NCI-H82 treated with DMSO at 0.1 percent for 48 hours (cell line): Measurements from ENCODE around the gene ZNRF3.

Experiments used
- DNase-seq: peaks from one replicate; lab custom pipeline; 2025; ENCODE audit not compliant: unreplicated experiment; lab: John Stamatoyannopoulos, UW

Gene ZNRF3

GRCh38 chr22:29060251-29060869 is 177.0 kb downstream of the ZNRF3 start:
- DNase-seq = no peak

- DNase-seq = no peak
Measured at GRCh38 chr22:29060931-29061330, 177.6 kb downstream of the ZNRF3 start.

- no peak for DNase-seq
Measured at GRCh38 chr22:29061773-29062172, 178.4 kb downstream of the ZNRF3 start, which contains the start of gene C22orf31. Gene C22orf31 (minus strand): TSS chr22:29061831. CDS start chr22:29061792, 39 bp downstream.

GRCh38 chr22:29062286-29062821 is 179.0 kb downstream of the ZNRF3 start:
- no peak for DNase-seq

- no peak for DNase-seq
Measured at GRCh38 chr22:29065468-29066190, 182.3 kb downstream of the ZNRF3 start.

GRCh38 chr22:29069463-29069862 is 186.1 kb downstream of the ZNRF3 start:
- no peak for DNase-seq

- DNase-seq = no peak
Measured at GRCh38 chr22:29070490-29070889, 187.1 kb downstream of the ZNRF3 start.

GRCh38 chr22:29071261-29072045 is 188.1 kb downstream of the ZNRF3 start:
- DNase-seq = no peak

- DNase-seq = peak; percentile 42
Measured at GRCh38 chr22:29072193-29072978, 189.0 kb downstream of the ZNRF3 start.

GRCh38 chr22:29072979-29073617 is 189.7 kb downstream of the ZNRF3 start, which contains the start of gene KREMEN1:
Gene KREMEN1 (plus strand): TSS chr22:29073035. CDS start chr22:29073131, 96 bp downstream.
- no peak for DNase-seq

GRCh38 chr22:29073618-29074275 is 190.4 kb downstream of the ZNRF3 start:
- no peak for DNase-seq

- DNase-seq = no peak
Measured at GRCh38 chr22:29074276-29074772, 191.0 kb downstream of the ZNRF3 start.

GRCh38 chr22:29078036-29078868 is 194.9 kb downstream of the ZNRF3 start:
- no peak for DNase-seq

GRCh38 chr22:29078869-29079207 is 195.5 kb downstream of the ZNRF3 start:
- DNase-seq = peak; percentile 47

- DNase-seq = peak; percentile 80
Measured at GRCh38 chr22:29079218-29079901, 196.0 kb downstream of the ZNRF3 start.

- DNase-seq = peak; percentile 95
Measured at GRCh38 chr22:29080106-29080975, 197.0 kb downstream of the ZNRF3 start.
